Progenitor cell of endocrine pancreas (in vitro differentiated cells): ENCODE data around the gene FAM170B. TPM values are rescaled to one million over a fixed set of nuclear protein-coding genes. Genes with fewer than 3 reads are reported as not detected.

ENCODE experiments used
- DNase-seq: peaks from one replicate; pipeline ENCODE4 v3.0.0; 2021; ENCODE audit warnings: low spot score; ENCODE audit not compliant: unreplicated experiment
- H3K27ac Mint-ChIP-seq: 2 replicates; pipeline ENCODE4 v1.8.0; 2021; ENCODE audit warnings: mild to moderate bottlenecking, moderate library complexity, mixed read lengths
- H3K27me3 Mint-ChIP-seq: 2 replicates; pipeline ENCODE4 v1.8.0; 2021; ENCODE audit warnings: mixed read lengths
- H3K36me3 Mint-ChIP-seq: 2 replicates; pipeline ENCODE4 v1.8.0; 2022; ENCODE audit warnings: mixed read lengths; ENCODE audit not compliant: insufficient read depth
- H3K4me1 Mint-ChIP-seq: 2 replicates; pipeline ENCODE4 v1.8.0; 2021; ENCODE audit warnings: low read depth, mixed read lengths
- H3K4me3 Mint-ChIP-seq: 2 replicates; pipeline ENCODE4 v1.8.0; 2021; ENCODE audit warnings: low read depth, mild to moderate bottlenecking, moderate library complexity, mixed read lengths
- H3K9me3 Mint-ChIP-seq: 2 replicates; pipeline ENCODE4 v1.8.0; 2021; ENCODE audit warnings: low read depth, mixed read lengths
- total RNA-seq: library from RNA; stranded (reverse); gene quantifications from 2 replicates; pipeline ENCODE4 v1.2.1, GENCODE V29; 2021
- TF ChIP-seq, protein P1 (sequence below): fragments of 200-600 bp; sonication (generic); IDR thresholded peaks from one replicate; pipeline ENCODE4 v1.5.0; 2021; ENCODE audit warnings: antibody characterized with exemption, mild to moderate bottlenecking; ENCODE audit not compliant: unreplicated experiment

FAM170B gene
- total RNA-seq, 1 donor from 2014 or later, result not detected

DNA sequence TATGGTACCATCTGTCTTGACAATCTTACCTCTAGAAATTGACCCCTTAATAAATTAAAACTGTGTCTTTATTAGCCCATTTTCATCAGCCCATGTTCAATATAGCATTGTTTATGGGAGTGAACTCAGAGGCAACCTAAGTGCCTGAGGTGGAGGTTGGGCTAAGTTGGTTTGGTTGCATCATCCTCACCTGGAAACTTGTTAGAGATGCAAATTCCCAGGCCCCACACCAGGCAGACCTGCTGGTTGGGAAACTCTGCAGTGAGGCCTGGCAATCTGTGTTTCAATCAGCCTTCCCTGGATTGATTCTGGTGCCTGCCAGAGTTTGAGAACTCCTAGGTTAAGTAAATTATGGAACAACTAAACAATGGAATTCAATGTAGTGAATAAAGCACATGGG, 9.4 kb upstream of the FAM170B start:
- Mint-ChIP-seq H3K4me1 (peaks cover 4% of the 10 kb centered on the region), H3K36me3 (no peaks in the 10 kb centered on the region), H3K27me3 (peaks cover 16% of the 10 kb centered on the region), H3K4me3 (no peak overlapping the region), H3K9me3 (peaks cover 2% of the 10 kb centered on the region), H3K27ac (no peak overlapping the region)
- no peak for DNase-seq
- TF ChIP-seq, protein P1, sequence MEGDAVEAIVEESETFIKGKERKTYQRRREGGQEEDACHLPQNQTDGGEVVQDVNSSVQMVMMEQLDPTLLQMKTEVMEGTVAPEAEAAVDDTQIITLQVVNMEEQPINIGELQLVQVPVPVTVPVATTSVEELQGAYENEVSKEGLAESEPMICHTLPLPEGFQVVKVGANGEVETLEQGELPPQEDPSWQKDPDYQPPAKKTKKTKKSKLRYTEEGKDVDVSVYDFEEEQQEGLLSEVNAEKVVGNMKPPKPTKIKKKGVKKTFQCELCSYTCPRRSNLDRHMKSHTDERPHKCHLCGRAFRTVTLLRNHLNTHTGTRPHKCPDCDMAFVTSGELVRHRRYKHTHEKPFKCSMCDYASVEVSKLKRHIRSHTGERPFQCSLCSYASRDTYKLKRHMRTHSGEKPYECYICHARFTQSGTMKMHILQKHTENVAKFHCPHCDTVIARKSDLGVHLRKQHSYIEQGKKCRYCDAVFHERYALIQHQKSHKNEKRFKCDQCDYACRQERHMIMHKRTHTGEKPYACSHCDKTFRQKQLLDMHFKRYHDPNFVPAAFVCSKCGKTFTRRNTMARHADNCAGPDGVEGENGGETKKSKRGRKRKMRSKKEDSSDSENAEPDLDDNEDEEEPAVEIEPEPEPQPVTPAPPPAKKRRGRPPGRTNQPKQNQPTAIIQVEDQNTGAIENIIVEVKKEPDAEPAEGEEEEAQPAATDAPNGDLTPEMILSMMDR, result no peak

DNA sequence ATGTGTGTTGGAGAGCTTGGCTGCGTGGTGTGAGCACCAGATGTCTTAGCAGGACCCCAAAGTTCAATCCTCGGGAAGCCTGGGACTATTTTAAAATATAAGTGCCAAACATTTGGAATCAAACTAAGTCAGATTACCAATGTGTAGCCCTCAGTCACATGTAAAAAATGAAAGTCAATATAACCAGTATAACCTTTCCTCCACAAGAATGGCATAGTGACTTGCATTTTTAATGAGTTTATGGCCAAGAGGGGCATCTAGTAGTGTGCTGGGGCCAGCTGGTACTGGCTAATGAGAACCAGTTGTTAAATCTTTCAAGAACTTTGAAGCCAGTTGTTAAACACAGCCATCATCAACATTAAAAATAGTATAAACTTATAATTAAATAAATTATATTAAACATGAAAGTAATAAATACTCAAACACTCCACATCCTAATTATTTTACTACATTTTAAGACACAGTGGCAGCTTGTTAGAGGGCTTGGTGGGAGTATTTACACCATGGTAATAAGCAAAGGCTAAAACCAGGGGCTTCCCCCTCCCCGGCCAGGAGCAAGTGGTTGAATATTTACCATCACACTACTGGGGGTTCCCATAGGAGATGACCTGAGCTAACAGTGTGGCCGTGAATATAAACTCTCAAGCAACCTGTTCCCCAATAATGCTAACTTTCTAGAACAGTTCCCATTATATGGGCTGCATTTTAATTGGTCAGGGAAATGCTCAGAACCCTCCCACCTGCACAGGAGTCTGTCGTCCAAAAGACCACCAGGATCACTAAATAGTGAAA, 7.9 kb upstream of the FAM170B start:
- TF ChIP-seq, protein P1, result no peak
- peaks cover 20% of the 10 kb centered on the region for H3K27me3 Mint-ChIP-seq
- no peak for DNase-seq
- peaks cover 4% of the 10 kb centered on the region for H3K4me1 Mint-ChIP-seq
- H3K27ac Mint-ChIP-seq, result no peak overlapping the region
- no peaks in the 10 kb centered on the region for H3K36me3 Mint-ChIP-seq
- H3K4me3 Mint-ChIP-seq, result no peak overlapping the region
- peaks cover 3% of the 10 kb centered on the region for H3K9me3 Mint-ChIP-seq

DNA sequence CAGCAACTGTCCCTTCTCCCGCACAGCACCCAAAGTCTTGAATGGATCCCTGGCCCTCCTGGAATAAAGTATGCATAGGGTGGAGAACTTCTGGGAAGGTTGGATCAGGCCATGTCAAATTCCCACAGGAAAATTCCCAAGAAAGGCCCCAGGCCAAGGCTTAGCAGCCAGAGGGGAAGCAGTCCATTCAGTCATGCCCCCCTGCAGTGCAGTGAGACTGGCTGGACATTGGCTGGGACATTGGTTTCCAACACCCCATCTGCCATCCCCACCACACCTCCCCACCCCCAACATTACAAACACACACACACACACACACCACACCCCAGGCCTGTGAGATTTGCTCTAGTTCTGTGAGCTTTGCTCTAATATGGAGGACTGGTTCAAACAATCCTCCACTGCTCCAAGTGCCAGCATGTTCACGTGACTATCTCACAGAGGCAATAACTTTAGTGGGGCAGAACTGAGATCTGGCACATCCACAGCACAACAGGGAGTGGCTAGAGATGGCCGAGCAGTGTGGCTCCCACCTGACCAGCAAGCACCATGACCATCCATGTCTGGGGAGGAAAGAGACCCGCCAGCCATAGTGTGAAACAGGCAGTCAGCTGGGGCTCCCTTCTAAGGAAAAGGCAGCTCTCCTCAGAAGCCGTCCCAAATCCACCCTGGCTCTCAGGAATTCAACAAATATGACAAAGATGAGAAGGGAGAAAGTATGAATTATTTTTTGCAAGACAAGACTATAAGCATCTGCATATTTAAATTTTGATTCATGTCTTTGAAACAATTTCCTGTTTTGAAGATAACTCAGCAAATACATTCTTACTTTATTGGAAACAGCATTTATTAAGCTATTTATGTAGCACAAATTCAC, 6.7 kb upstream of the FAM170B start:
- TF ChIP-seq, protein P1, result no peak
- no peak overlapping the region for H3K4me3 Mint-ChIP-seq
- H3K9me3 Mint-ChIP-seq, result peaks cover 9% of the 10 kb centered on the region
- DNase-seq, result no peak
- no peak overlapping the region for H3K27ac Mint-ChIP-seq
- H3K27me3 Mint-ChIP-seq, result peaks cover 16% of the 10 kb centered on the region
- H3K36me3 Mint-ChIP-seq, result no peaks in the 10 kb centered on the region
- H3K4me1 Mint-ChIP-seq, result peaks cover 4% of the 10 kb centered on the region

DNA sequence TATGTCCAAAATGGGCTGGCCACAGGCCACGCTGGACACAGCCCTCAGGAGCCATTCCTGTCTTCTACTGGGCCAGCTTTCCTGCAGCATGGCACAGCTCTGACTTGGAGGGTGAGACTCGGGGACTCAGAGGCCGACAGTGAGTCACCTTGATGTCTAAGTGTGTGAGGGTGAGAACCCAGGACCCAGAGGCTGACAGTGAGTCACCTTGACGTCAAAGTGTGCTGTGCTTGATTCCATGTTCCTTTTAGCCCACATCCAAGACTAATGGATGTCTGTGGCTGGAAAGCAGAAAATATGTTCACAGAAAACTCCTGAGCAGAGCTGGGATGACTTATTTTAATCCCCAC, 6.0 kb upstream of the FAM170B start:
- Mint-ChIP-seq H3K27me3 (peaks cover 11% of the 10 kb centered on the region), H3K27ac (no peak overlapping the region), H3K4me3 (no peak overlapping the region), H3K36me3 (no peaks in the 10 kb centered on the region), H3K9me3 (peaks cover 9% of the 10 kb centered on the region), H3K4me1 (peaks cover 4% of the 10 kb centered on the region)
- no peak for DNase-seq
- TF ChIP-seq, protein P1, result no peak

DNA sequence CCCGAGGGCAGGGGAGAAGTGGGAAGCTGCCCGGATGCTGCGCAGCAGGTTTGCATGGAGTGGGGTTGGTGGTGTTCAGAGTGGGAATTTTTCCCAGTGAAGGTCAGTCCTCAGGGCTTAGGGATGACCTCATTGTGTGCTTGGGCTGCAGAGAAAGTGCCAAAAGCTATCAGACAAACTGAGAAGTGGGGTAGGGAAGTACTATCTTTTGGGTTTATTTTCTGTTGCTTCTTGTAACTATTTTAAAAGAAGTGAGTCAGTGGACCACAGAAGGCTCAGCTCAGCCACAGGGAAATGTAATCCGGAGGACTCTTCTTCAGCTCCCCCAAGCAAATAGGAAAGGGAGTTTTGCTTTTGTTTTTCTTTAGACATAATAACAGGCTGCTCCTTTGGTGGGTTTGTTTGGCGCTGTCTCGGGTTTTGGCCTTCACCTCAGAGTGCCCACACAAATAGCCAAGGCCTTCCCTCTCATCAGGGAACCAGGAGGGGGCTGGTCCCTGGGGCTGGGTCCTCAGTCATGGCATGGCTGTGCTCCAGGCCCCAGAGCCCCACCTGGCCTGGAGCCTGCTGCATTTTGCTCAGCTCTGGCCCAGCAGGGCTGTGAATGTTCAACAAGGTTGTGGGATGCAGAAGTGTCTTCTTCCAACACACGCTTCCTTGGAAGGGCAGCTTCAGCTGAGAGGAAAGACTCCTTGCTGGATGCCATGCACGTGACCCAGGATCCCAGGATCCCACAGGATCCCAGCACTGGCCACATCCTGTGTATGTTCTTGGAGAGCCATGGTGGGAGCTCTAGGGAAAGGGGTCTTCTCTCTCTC, 5.4 kb upstream of the FAM170B start:
- no peaks in the 10 kb centered on the region for H3K36me3 Mint-ChIP-seq
- peaks cover 4% of the 10 kb centered on the region for H3K4me1 Mint-ChIP-seq
- no peak for DNase-seq
- H3K4me3 Mint-ChIP-seq, result no peak overlapping the region
- peaks cover 9% of the 10 kb centered on the region for H3K27me3 Mint-ChIP-seq
- no peak overlapping the region for H3K27ac Mint-ChIP-seq
- H3K9me3 Mint-ChIP-seq, result peaks cover 9% of the 10 kb centered on the region
- TF ChIP-seq, protein P1, result no peak
